Common myeloid progenitor, CD34-positive (primary cell): ENCODE data around the gene PSG3. TPM values are rescaled to one million over a fixed set of nuclear protein-coding genes. Genes with fewer than 3 reads are reported as not detected.
A peak's percentile ranks its signal among the peaks of the same experiment; 100 is the strongest.
"Not testable (repeated sequence)": the region's sequence is repeated elsewhere in the genome, so short reads cannot be mapped to it uniquely, and the experiment has no call there.

Experiments
- CTCF ChIA-PET: fragments of 350-600 bp; sonication (Branson Sonifier 250); formaldehyde crosslinking; loops from one replicate; lab custom pipeline; 2021; ENCODE audit warnings: antibody characterized with exemption; lab: Charles Lee
- POLR2A ChIA-PET: fragments of 350-600 bp; sonication (Branson Sonifier 250); formaldehyde crosslinking; loops from one replicate; lab custom pipeline; 2021; ENCODE audit warnings: antibody characterized with exemption; lab: Charles Lee
- DNase-seq, 3 donors: peaks; one replicate each; pipeline versions ENCODE4 v3.0.0 to v3.0.0-alpha.2; 2013
- H3K27ac ChIP-seq, 2 experiments: 1 replicate in 1 of 2; 2 replicates in 1 of 2; pipeline ENCODE4 v1.7.0; 2013; ENCODE audit warnings: inconsistent platforms in 2 of 2, low read length in 2 of 2, mild to moderate bottlenecking in 2 of 2, low read depth in 1 of 2, moderate library complexity in 1 of 2; ENCODE audit not compliant: severe bottlenecking in 2 of 2, insufficient read depth in 1 of 2, poor library complexity in 1 of 2
- H3K27me3 ChIP-seq, 5 experiments: replicated peaks in 2 of 5; 1 replicate in 3 of 5; 2 replicates in 2 of 5; pipeline versions ENCODE4 v1.6.1 to v1.7.0; 2013; ENCODE audit warnings: low read length in 4 of 5, mild to moderate bottlenecking in 2 of 5, moderate library complexity in 2 of 5, inconsistent platforms in 1 of 5; ENCODE audit not compliant: insufficient read depth in 5 of 5, control insufficient read depth in 4 of 5
- H3K36me3 ChIP-seq, 4 experiments: 1 replicate in 2 of 4; 2 replicates in 2 of 4; pipeline versions ENCODE4 v1.6.1 to v1.7.0; 2013; ENCODE audit warnings: low read length in 3 of 4, control low read depth in 1 of 4, mild to moderate bottlenecking in 1 of 4; ENCODE audit not compliant: control insufficient read depth in 4 of 4, insufficient read depth in 4 of 4
- H3K4me1 ChIP-seq, 4 experiments: 1 replicate in 3 of 4; 2 replicates in 1 of 4; pipeline versions ENCODE4 v1.6.1 to v1.7.1; 2013; ENCODE audit warnings: low read length in 3 of 4, mild to moderate bottlenecking in 3 of 4, control low read depth in 1 of 4, inconsistent platforms in 1 of 4, moderate library complexity in 1 of 4; ENCODE audit not compliant: control insufficient read depth in 4 of 4, insufficient read depth in 4 of 4; ENCODE audit errors: control extremely low read depth in 1 of 4
- H3K4me3 ChIP-seq, 7 experiments: 1 replicate in 4 of 7; 2 replicates in 3 of 7; pipeline versions ENCODE4 v1.5.1 to v1.7.0; 2013; ENCODE audit warnings: mild to moderate bottlenecking in 7 of 7, low read length in 6 of 7, moderate library complexity in 6 of 7, inconsistent platforms in 2 of 7, low read depth in 2 of 7, control low read depth in 1 of 7; ENCODE audit not compliant: insufficient read depth in 4 of 7, control insufficient read depth in 1 of 7; ENCODE audit errors: extremely low read depth in 1 of 7
- H3K9me3 ChIP-seq, 5 experiments: 1 replicate in 4 of 5; 2 replicates in 1 of 5; pipeline versions ENCODE4 v1.6.1 to v1.7.1; 2013; ENCODE audit warnings: low read length in 4 of 5, mild to moderate bottlenecking in 2 of 5, inconsistent platforms in 1 of 5, low read depth in 1 of 5, moderate library complexity in 1 of 5; ENCODE audit not compliant: control insufficient read depth in 4 of 5, insufficient read depth in 2 of 5; ENCODE audit errors: control extremely low read depth in 1 of 5
- WGBS: methylation state at CpG from one replicate; pipeline ENCODE4 v1.1.5; 2013; ENCODE audit not compliant: insufficient coverage; 5-methylcytosine and 5-hydroxymethylcytosine counted together
- polyA plus RNA-seq: library from polyadenylated mRNA; unstranded; fragments of 120-200 nt; gene quantifications from one replicate; pipeline ENCODE4 v1.2.1, GENCODE V29; 2013

Gene PSG3
- polyA plus RNA-seq, result 0.03 TPM

GRCh38 chr19:42740381-42740780 is at the start of gene PSG3:
PSG3 (minus strand) TSS chr19:42740481; CDS start chr19:42740384, 97 bp downstream.
- DNase-seq, POLR2A ChIA-PET: not testable (repeated sequence)
- CTCF ChIA-PET, result interaction anchor here (1.6 kb wide), 1 partner anchor 105 kb away, joined by 7 read pairs; no protein-coding TSS in a partner anchor

GRCh38 chr19:42788766-42789165 is 48.5 kb upstream of the PSG3 start:
- H3K27me3 ChIP-seq, H3K4me1 ChIP-seq, POLR2A ChIA-PET, H3K4me3 ChIP-seq, H3K27ac ChIP-seq, DNase-seq, CTCF ChIA-PET, H3K36me3 ChIP-seq: not testable (repeated sequence)
- H3K9me3 ChIP-seq, result peaks cover 0 to 23% (median 11%) of the 10 kb centered on the region in 5 experiments
- no CpG with 5 or more reads among the region's 2 CpGs for WGBS

More at GRCh38 chr19:42740381-42740780, at the start of gene PSG3:
- H3K4me3 ChIP-seq, H3K27ac ChIP-seq, H3K9me3 ChIP-seq, H3K27me3 ChIP-seq, H3K36me3 ChIP-seq, H3K4me1 ChIP-seq: not testable (repeated sequence)
- no CpG with 5 or more reads among the region's 4 CpGs for WGBS

DNA sequence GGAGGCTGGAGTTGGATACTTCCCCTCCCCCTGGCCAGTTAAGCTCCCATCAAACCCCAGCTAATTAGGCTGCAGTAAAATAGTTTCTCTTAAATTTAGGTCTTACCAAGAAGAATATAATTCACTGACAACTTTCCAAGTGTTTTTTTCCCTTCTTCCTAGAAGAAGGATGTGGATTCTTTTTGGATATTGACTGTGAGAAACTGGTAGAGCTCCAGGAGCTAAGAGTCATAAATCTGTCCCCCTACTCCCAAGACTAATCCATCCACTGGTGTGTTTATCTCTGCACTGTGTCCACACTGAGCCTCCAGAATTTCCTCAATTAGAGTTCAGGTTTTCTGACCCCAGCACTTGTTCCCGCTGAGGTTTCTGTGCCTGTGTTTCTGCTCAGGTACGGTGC is 47.5 kb upstream of the PSG3 start:
- CTCF ChIA-PET, H3K4me1 ChIP-seq, H3K4me3 ChIP-seq, H3K27me3 ChIP-seq, H3K27ac ChIP-seq, POLR2A ChIA-PET, H3K36me3 ChIP-seq, DNase-seq: not testable (repeated sequence)
- WGBS, result 49% methylated on average over 2 of the region's 2 CpGs
- peaks cover 0 to 13% (median 4%) of the 10 kb centered on the region in 5 experiments for H3K9me3 ChIP-seq

DNA sequence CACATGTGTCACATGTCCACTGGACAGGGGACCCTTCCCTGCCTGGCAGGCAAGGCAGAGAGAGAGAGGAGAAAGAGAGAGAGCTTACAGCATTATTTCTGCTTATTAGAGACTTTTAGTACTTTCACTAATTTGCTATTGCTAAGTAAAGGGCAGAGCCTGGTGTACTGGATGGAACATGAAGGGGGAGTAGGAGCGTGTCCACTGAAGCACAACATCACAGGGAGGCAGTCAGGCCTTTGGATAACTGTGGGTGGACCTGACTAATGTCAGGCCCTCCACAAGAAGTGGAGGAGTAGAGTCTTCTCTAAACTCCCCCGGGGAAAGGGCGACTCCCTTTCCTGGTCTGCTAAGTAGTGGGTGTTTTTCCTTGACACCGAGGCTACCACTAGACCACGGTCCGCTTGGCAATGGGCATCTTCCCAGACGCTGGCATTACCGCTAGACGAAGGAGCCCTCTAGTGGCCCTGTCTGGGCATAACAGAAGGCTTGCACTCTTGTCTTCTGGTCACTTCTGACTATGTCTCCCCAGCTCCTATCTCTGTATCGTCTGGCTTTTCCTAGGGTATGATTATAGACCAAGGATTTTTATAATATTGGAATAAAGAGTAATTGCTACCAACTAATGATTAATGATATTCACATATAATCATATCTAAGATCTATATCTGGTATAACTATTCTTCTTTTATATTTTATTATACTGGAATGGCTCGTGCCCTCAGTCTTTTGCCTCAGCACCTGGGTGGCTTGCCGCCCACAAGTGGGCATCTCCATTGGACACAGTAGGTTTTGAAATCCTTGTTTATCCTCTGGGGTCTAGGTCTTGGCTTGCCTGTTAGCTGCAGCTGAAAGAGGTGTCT is 36.7 kb upstream of the PSG3 start:
- DNase-seq, result peak; percentile 10 to 44 (median 26)
- POLR2A ChIA-PET, H3K36me3 ChIP-seq, CTCF ChIA-PET, H3K4me3 ChIP-seq, H3K4me1 ChIP-seq, H3K9me3 ChIP-seq, H3K27ac ChIP-seq: not testable (repeated sequence)
- H3K27me3 ChIP-seq, result peaks cover 0 to 12% (median 0%) of the 10 kb centered on the region in 5 experiments
- WGBS, result 27% methylated on average over 10 of the region's 12 CpGs

GRCh38 chr19:42774510-42775158 is 34.4 kb upstream of the PSG3 start:
- H3K4me1 ChIP-seq, H3K36me3 ChIP-seq, DNase-seq, H3K9me3 ChIP-seq, H3K4me3 ChIP-seq, H3K27me3 ChIP-seq, H3K27ac ChIP-seq, POLR2A ChIA-PET: not testable (repeated sequence)
- 76% methylated on average over 17 of the region's 21 CpGs for whole genome bisulfite sequencing
- CTCF ChIA-PET, result interaction anchor here (0.8 kb wide), 1 partner anchor 325 kb away, joined by 3 read pairs; no protein-coding TSS in a partner anchor

DNA sequence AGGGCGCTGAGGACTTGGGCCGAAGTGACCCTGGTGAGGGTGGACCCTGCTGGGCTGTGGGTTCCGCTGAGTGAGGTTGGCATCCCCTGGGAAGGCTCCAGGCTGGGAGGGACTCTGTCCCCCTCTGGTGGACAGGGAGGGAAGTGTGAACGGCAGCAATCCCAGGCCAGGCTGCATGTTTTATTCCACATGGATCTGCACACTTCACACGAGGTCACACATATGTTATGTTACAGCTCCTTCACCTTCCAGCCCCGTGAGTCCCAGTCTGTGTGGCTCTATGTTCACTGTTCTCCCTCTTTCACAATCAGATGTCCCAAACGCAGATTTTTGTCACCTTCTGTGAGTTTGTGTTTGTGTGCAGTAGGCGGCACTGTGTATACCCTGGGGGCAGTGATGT is 27.0 kb upstream of the PSG3 start:
- CTCF ChIA-PET, result interaction anchor here (1.2 kb wide), 1 partner anchor 109 kb away, joined by 3 read pairs; no protein-coding TSS in a partner anchor
- POLR2A ChIA-PET, H3K4me3 ChIP-seq, H3K4me1 ChIP-seq, H3K27ac ChIP-seq, H3K36me3 ChIP-seq, H3K9me3 ChIP-seq, H3K27me3 ChIP-seq, DNase-seq: not testable (repeated sequence)
- 100% methylated on average over 1 of the region's 8 CpGs for WGBS

GRCh38 chr19:42766871-42767270 is 26.6 kb upstream of the PSG3 start:
- H3K27ac ChIP-seq, H3K27me3 ChIP-seq, H3K36me3 ChIP-seq, DNase-seq, H3K4me1 ChIP-seq, H3K9me3 ChIP-seq, H3K4me3 ChIP-seq: not testable (repeated sequence)
- 90% methylated on average over 11 of the region's 12 CpGs for WGBS
- ChIA-PET POLR2A (interaction anchor here (0.6 kb wide), 1 partner anchor 305 kb away, joined by 9 read pairs; no protein-coding TSS in a partner anchor), CTCF (interaction anchor here (1.2 kb wide), 1 partner anchor 108 kb away, joined by 3 read pairs; no protein-coding TSS in a partner anchor)
